M059J (cell line): ENCODE results near the gene HNF1B. TPM values are rescaled to one million over a fixed set of nuclear protein-coding genes. Genes with fewer than 3 reads are reported as not detected.

ENCODE experiments used
- DNase-seq: peaks from one replicate; pipeline ENCODE4 v3.0.0-alpha.2; 2012; ENCODE audit warnings: low read depth
- total RNA-seq: library from RNA; depleted of rRNA; stranded (reverse); fragments of >200 nt; shearing (Covaris generic); gene quantifications from 2 replicates; pipeline ENCODE4 v1.2.3, GENCODE V29; 2014

The HNF1B gene
- total RNA-seq, 1 experiment from 2014 or later: not detected

- no peak for DNase-seq
Observed at GRCh38 chr17:37761961-37762360, 17.1 kb upstream of the HNF1B start.

- no peak for DNase-seq
Observed at GRCh38 chr17:37761059-37761458, 16.2 kb upstream of the HNF1B start.

- no peak for DNase-seq
Observed at GRCh38 chr17:37759014-37759637, 14.3 kb upstream of the HNF1B start.

- DNase-seq: no peak
Observed at GRCh38 chr17:37756051-37756450, 11.2 kb upstream of the HNF1B start.

- DNase-seq: no peak
Observed at GRCh38 chr17:37755455-37755854, 10.6 kb upstream of the HNF1B start.

GRCh38 chr17:37754363-37754762 lies 9.5 kb upstream of the HNF1B start:
- no peak for DNase-seq

GRCh38 chr17:37752482-37752881 lies 7.6 kb upstream of the HNF1B start:
- peak; percentile 93 for DNase-seq

- no peak for DNase-seq
Observed at GRCh38 chr17:37750768-37751475, 6.1 kb upstream of the HNF1B start.

GRCh38 chr17:37750292-37750691 lies 5.4 kb upstream of the HNF1B start:
- DNase-seq: no peak

GRCh38 chr17:37747222-37747621 lies 2.4 kb upstream of the HNF1B start:
- no peak for DNase-seq

- DNase-seq: no peak
Observed at GRCh38 chr17:37746617-37747016, 1.8 kb upstream of the HNF1B start.

GRCh38 chr17:37745801-37746426 lies 1.1 kb upstream of the HNF1B start:
- DNase-seq: no peak

GRCh38 chr17:37744633-37744927 lies 279 bp downstream of the HNF1B start:
- DNase-seq: no peak

- DNase-seq: no peak
Observed at GRCh38 chr17:37743875-37744632, 805 bp downstream of the HNF1B start.

- DNase-seq: no peak
Observed at GRCh38 chr17:37743612-37743874, 1.3 kb downstream of the HNF1B start.

GRCh38 chr17:37742762-37743611 lies 1.9 kb downstream of the HNF1B start:
- DNase-seq: peak; percentile 17

- DNase-seq: peak; percentile 38
Observed at GRCh38 chr17:37742116-37742761, 2.6 kb downstream of the HNF1B start.

GRCh38 chr17:37741341-37742115 lies 3.3 kb downstream of the HNF1B start:
- no peak for DNase-seq

GRCh38 chr17:37740915-37741314 lies 3.9 kb downstream of the HNF1B start:
- no peak for DNase-seq

GRCh38 chr17:37737971-37738370 lies 6.9 kb downstream of the HNF1B start:
- peak; percentile 33 for DNase-seq

GRCh38 chr17:37737081-37737480 lies 7.8 kb downstream of the HNF1B start:
- no peak for DNase-seq
